Mucosa of rectum (tissue), 2 donors: ENCODE measurements around the gene ZNF829.
A peak's percentile ranks its signal among the peaks of the same experiment; 100 is the strongest.

Experiments
- H3K27ac ChIP-seq, 2 donors: one replicate each; pipeline ENCODE4 v1.7.0; 2013; ENCODE audit warnings: inconsistent platforms in 2 of 2, low read depth in 2 of 2, low read length in 2 of 2
- H3K27me3 ChIP-seq, 2 donors: one replicate each; pipeline ENCODE4 v1.7.0; 2013; ENCODE audit warnings: low read length in 2 of 2; ENCODE audit not compliant: control insufficient read depth in 2 of 2, insufficient read depth in 2 of 2
- H3K36me3 ChIP-seq, 2 donors: one replicate each; pipeline ENCODE4 v1.7.0; 2013; ENCODE audit warnings: low read length in 2 of 2; ENCODE audit not compliant: control insufficient read depth in 2 of 2, insufficient read depth in 2 of 2
- H3K4me1 ChIP-seq, 2 donors: one replicate each; pipeline ENCODE4 v1.7.0; 2013; ENCODE audit warnings: low read length in 2 of 2, mild to moderate bottlenecking in 1 of 2; ENCODE audit not compliant: control insufficient read depth in 2 of 2, insufficient read depth in 2 of 2
- H3K4me3 ChIP-seq, 2 donors: one replicate each; pipeline ENCODE4 v1.7.0; 2013; ENCODE audit warnings: low read length in 2 of 2
- H3K9ac ChIP-seq, 2 donors: one replicate each; pipeline ENCODE4 v1.7.0; 2013; ENCODE audit warnings: low read length in 2 of 2, low read depth in 1 of 2, mild to moderate bottlenecking in 1 of 2
- H3K9me3 ChIP-seq, 2 donors: one replicate each; pipeline ENCODE4 v1.7.0; 2013; ENCODE audit warnings: low read length in 2 of 2; ENCODE audit not compliant: control insufficient read depth in 2 of 2
- donor health status: healthy.
- donor health status: Normal muscosa, but diverticular disease.

ZNF829 gene

DNA sequence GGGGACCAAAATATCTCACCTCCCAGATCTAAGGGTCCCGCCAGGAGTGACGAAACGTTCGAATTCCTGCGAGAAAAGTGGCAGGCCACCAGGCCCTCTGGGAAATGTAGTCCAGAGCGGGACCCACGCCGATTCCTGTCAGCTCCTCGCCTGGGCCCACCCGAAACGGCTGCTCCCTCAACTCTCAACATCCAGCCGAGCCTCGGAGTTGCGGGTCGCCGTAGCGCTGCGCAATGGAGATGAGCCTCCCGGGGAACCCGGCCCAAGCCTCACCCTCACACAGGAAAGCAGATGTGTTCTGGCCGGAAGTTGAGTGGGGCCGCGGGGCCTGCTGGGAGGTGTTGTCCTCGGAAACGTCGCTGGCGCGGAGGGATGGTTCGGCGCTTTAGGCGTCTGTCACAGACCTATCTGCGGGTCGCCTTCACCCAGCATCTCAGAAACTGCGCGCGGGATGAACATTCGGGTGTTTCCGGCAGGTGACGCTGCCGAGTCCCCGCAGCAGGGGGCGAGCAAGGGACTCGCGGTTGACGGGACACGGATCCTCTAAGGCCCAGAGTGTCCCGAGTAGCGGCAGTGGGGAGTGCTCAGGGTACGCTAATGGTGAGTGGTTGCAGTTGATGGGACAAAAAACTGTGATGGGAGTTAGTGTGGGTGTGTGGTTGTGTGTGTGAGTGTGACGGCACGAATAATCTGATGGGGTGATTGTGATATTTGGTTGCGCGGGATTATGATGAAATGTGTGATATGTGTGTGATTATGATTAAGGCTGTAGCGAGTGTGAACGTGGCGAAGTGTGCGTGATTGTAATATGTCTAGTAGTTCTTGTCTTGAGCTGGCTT lies at the start of gene ZNF829, which contains the start of gene ZNF568:
Gene ZNF829 (minus strand): TSS at position 300 of the 839 bp plus-strand sequence. CDS start 1,124 bp downstream, outside the sequence.
Gene ZNF568 (plus strand): TSS at position 341 of the 839 bp plus-strand sequence. CDS start 6,439 bp downstream, outside the sequence.
- Histone ChIP-seq H3K4me1 (peaks cover 6 to 8% of the 10 kb centered on the region in 2 donors), H3K27ac (peak within 1 kb of the TSS; percentile 85 to 89), H3K4me3 (peak within 1 kb of the TSS; percentile 80 to 86), H3K9ac (peak within 1 kb of the TSS; percentile 72 to 78), H3K9me3 (no peaks in the 10 kb centered on the region), H3K27me3 (no peaks in the 10 kb centered on the region), H3K36me3 (peaks cover 2 to 3% of the 10 kb centered on the region in 2 donors)

DNA sequence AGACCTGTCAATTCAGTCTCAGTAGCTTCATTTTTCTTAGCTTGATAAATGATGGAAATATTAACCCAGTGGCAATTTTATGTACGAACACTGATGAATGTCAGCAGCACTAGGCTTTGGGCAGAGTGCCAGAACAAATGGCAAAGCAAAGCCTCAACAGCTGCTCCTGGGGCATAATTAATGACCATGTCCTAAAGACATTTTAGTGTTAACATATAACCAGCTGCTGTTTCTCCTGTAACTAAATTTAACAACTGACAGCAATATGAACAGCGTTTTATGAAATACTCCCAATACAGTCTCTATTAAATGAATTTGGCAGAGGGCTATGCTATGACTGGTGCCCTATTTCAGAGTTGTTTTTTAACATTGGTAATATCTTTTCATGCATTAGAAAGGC lies 47.2 kb upstream of the ZNF829 start:
- no peaks in the 10 kb centered on the region for H3K36me3 ChIP-seq
- no peak overlapping the region for H3K27ac ChIP-seq
- H3K4me3 ChIP-seq = no peak overlapping the region
- no peaks in the 10 kb centered on the region for H3K27me3 ChIP-seq
- H3K9me3 ChIP-seq = peaks cover 4 to 10% of the 10 kb centered on the region in 2 donors
- H3K4me1 ChIP-seq = no peaks in the 10 kb centered on the region
- H3K9ac ChIP-seq = no peak overlapping the region

GRCh38 chr19:36962346-36962745 lies 46.3 kb upstream of the ZNF829 start:
- no peaks in the 10 kb centered on the region for H3K27me3 ChIP-seq
- H3K36me3 ChIP-seq = no peaks in the 10 kb centered on the region
- no peaks in the 10 kb centered on the region for H3K4me1 ChIP-seq
- H3K9me3 ChIP-seq = peaks cover 4 to 10% of the 10 kb centered on the region in 2 donors
- H3K27ac ChIP-seq = no peak overlapping the region
- no peak overlapping the region for H3K9ac ChIP-seq
- no peak overlapping the region for H3K4me3 ChIP-seq

DNA sequence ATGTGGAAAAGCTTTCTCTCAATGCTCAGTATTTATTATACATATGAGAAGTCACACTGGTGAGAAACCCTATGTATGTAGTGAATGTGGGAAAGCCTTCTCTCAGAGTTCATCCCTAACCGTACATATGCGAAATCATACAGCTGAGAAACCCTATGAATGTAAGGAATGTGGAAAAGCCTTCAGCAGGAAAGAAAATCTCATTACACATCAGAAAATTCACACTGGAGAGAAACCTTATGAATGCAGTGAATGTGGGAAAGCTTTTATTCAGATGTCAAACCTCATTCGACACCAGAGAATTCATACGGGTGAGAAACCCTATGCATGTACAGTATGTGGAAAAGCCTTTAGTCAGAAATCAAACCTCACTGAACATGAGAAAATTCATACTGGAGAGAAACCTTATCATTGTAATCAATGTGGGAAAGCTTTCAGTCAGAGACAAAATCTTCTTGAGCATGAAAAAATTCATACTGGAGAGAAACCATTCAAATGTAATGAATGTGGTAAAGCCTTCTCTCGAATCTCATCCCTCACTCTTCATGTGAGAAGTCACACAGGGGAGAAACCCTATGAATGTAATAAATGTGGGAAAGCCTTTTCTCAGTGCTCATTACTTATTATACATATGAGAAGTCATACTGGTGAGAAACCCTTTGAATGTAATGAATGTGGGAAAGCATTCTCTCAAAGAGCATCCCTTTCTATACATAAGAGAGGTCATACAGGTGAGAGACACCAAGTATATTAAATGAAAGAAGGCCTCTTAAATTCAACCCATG lies 34.4 kb upstream of the ZNF829 start:
- peaks cover 28 to 29% of the 10 kb centered on the region in 2 donors for H3K36me3 ChIP-seq
- H3K9me3 ChIP-seq = peaks cover 31 to 42% of the 10 kb centered on the region in 2 donors
- H3K9ac ChIP-seq = no peak overlapping the region
- peak overlapping the region in 1 of 2 donors; percentile 13 for H3K4me3 ChIP-seq
- no peaks in the 10 kb centered on the region for H3K4me1 ChIP-seq
- no peaks in the 10 kb centered on the region for H3K27me3 ChIP-seq
- no peak overlapping the region for H3K27ac ChIP-seq

- Histone ChIP-seq H3K4me3 (no peak overlapping the region), H3K9me3 (peaks cover 13 to 16% of the 10 kb centered on the region in 2 donors), H3K27ac (no peak overlapping the region), H3K36me3 (peaks cover 24 to 30% of the 10 kb centered on the region in 2 donors), H3K4me1 (no peaks in the 10 kb centered on the region), H3K9ac (no peak overlapping the region), H3K27me3 (no peaks in the 10 kb centered on the region)
Observed at GRCh38 chr19:36939153-36939552, 23.1 kb upstream of the ZNF829 start.

DNA sequence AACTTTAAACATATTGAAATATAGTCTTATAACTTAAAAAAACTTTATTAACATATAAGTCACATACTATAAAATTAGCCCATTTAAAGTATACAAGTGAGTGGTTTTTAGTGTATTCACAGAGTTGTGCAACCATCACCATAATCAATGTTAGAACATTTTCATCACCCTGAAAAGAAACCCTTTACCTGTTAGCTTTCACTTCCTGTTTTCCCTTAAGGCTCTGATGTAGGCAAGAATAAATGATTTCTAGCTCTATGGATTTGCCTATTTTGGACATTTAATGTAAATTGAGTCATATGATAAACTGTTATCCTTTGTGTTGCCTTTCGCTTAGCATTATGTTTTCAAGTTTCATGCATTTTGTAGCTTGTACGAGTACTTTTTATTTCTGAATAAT lies 15.6 kb upstream of the ZNF829 start:
- Histone ChIP-seq H3K36me3 (peaks cover 6 to 10% of the 10 kb centered on the region in 2 donors), H3K9ac (no peak overlapping the region), H3K4me1 (no peaks in the 10 kb centered on the region), H3K4me3 (no peak overlapping the region), H3K27me3 (no peaks in the 10 kb centered on the region), H3K9me3 (peaks cover 16 to 22% of the 10 kb centered on the region in 2 donors), H3K27ac (no peak overlapping the region)

- Histone ChIP-seq H3K4me3 (no peak overlapping the region), H3K9ac (no peak overlapping the region), H3K27me3 (no peaks in the 10 kb centered on the region), H3K9me3 (peaks cover 2 to 7% of the 10 kb centered on the region in 2 donors), H3K4me1 (peaks cover 6 to 8% of the 10 kb centered on the region in 2 donors), H3K27ac (no peak overlapping the region), H3K36me3 (peaks cover 2 to 8% of the 10 kb centered on the region in 2 donors)
Observed at GRCh38 chr19:36918090-36918489, 2.0 kb upstream of the ZNF829 start.

GRCh38 chr19:36916991-36917390 lies 900 bp upstream of the ZNF829 start:
- peak overlapping the region; percentile 72 to 78 for H3K9ac ChIP-seq
- peaks cover 2 to 3% of the 10 kb centered on the region in 2 donors for H3K36me3 ChIP-seq
- peak overlapping the region; percentile 80 to 86 for H3K4me3 ChIP-seq
- no peaks in the 10 kb centered on the region for H3K27me3 ChIP-seq
- no peak overlapping the region for H3K27ac ChIP-seq
- peaks cover 0 to 1% of the 10 kb centered on the region in 2 donors for H3K9me3 ChIP-seq
- H3K4me1 ChIP-seq = peaks cover 6 to 8% of the 10 kb centered on the region in 2 donors

- Histone ChIP-seq H3K27ac (no peak overlapping the region), H3K9ac (no peak overlapping the region), H3K4me3 (no peak overlapping the region), H3K36me3 (peaks cover 9 to 32% of the 10 kb centered on the region in 2 donors), H3K27me3 (no peaks in the 10 kb centered on the region), H3K9me3 (peaks cover 37 to 43% of the 10 kb centered on the region in 2 donors), H3K4me1 (no peaks in the 10 kb centered on the region)
Observed at GRCh38 chr19:36898422-36898821, 17.7 kb downstream of the ZNF829 start.
